HepG2 (cell line): ENCODE data around the gene ARHGEF4. TPM values are rescaled to one million over a fixed set of nuclear protein-coding genes. Genes with fewer than 3 reads are reported as not detected.
A peak's percentile ranks its signal among the peaks of the same experiment; 100 is the strongest.

ENCODE experiments used
- ATAC-seq: fragments of 200-7000 bp; cut with Tn5 transposase; 3 replicates; pipeline ENCODE4 v1.9.1; 2020; ENCODE audit warnings: mild to moderate bottlenecking, moderate library complexity
- BruUV-seq: library from RNA; stranded (reverse); fragments of 400-500 nt; replicated peaks from 2 replicates; lab custom pipeline; 2021; lab: Mats Ljungman, UMichigan
- CTCF ChIA-PET: fragments of 300-600 bp; formaldehyde crosslinking; extraction: SDS; loops from one replicate; lab custom pipeline; 2021; ENCODE audit warnings: low total read pairs, inconsistent platforms, low intra/inter-chr PET ratio; lab: Yijun Ruan, JAX
- POLR2A ChIA-PET: fragments of 350-600 bp; sonication (Branson Sonifier 250); formaldehyde crosslinking; loops from one replicate; lab custom pipeline; 2020; ENCODE audit warnings: antibody characterized with exemption, inconsistent platforms; lab: Yijun Ruan, JAX
- DNase-seq: peaks from one replicate; pipeline ENCODE4 v3.0.0-alpha.2; 2015; ENCODE audit warnings: low spot score
- FAIRE-seq: peaks from 3 replicates; lab custom pipeline; 2011; peaks lifted over from hg19 to GRCh38; lab: Jason Lieb, UNC
- H2AFZ ChIP-seq: one replicate; pipeline ENCODE4 v1.6.1; 2011; ENCODE audit warnings: low read length, inconsistent platforms
- H3K27ac ChIP-seq: fragments of 300-600 bp; 3 replicates; pipeline ENCODE4 v1.8.0; 2011; ENCODE audit warnings: mixed run types, mild to moderate bottlenecking, mixed read lengths, low read length, inconsistent platforms; ENCODE audit not compliant: insufficient read depth; ENCODE audit errors: extremely low read length
- H3K27me3 ChIP-seq, 2 experiments: fragments of 200-600 bp in 1 of 2; 2 replicates in 1 of 2; 3 replicates in 1 of 2; pipeline versions ENCODE4 v1.6.0 to v1.8.0; 2011; ENCODE audit warnings: low read length in 2 of 2, mild to moderate bottlenecking in 2 of 2, moderate library complexity in 2 of 2, inconsistent platforms in 1 of 2; ENCODE audit not compliant: insufficient read depth in 2 of 2, control insufficient read depth in 1 of 2
- H3K36me3 ChIP-seq, 2 experiments: fragments of 200-600 bp in 1 of 2; replicated peaks in 1 of 2; 2 replicates in 1 of 2; 3 replicates in 1 of 2; pipeline versions ENCODE4 v1.5.1 to v1.8.0; 2011; ENCODE audit warnings: low read length in 2 of 2, inconsistent platforms in 1 of 2; ENCODE audit not compliant: insufficient read depth in 2 of 2, control insufficient read depth in 1 of 2
- H3K4me1 ChIP-seq: 2 replicates; pipeline ENCODE4 v1.5.1; 2012; ENCODE audit warnings: low read length, inconsistent platforms; ENCODE audit not compliant: insufficient read depth
- H3K4me2 ChIP-seq: 2 replicates; pipeline ENCODE4 v1.6.0; 2011; ENCODE audit warnings: low read depth, low read length, inconsistent platforms
- H3K4me3 ChIP-seq, 3 experiments: fragments of 200-600 bp in 1 of 3; sonication (generic), shearing (Covaris generic) in 1 of 3; replicated peaks in 1 of 3; 2 replicates each; pipeline ENCODE4 v1.5.1; 2011 to 2016; ENCODE audit warnings: low read length in 3 of 3, inconsistent platforms in 2 of 3, low read depth in 2 of 3, mild to moderate bottlenecking in 2 of 3, control low read depth in 1 of 3, mixed read lengths in 1 of 3; ENCODE audit not compliant: insufficient read depth in 1 of 3
- H3K79me2 ChIP-seq: one replicate; pipeline ENCODE4 v1.6.1; 2011; ENCODE audit warnings: low read length, inconsistent platforms; ENCODE audit not compliant: insufficient read depth
- H3K9ac ChIP-seq: 2 replicates; pipeline ENCODE4 v1.6.0; 2011; ENCODE audit warnings: mild to moderate bottlenecking, low read depth, low read length, inconsistent platforms; ENCODE audit not compliant: insufficient read depth
- H3K9me3 ChIP-seq: 2 replicates; pipeline ENCODE4 v1.5.1; 2012; ENCODE audit warnings: mild to moderate bottlenecking, low read length
- H4K20me1 ChIP-seq: 2 replicates; pipeline ENCODE4 v1.6.0; 2011; ENCODE audit warnings: inconsistent platforms, mild to moderate bottlenecking, low read length, moderate library complexity; ENCODE audit not compliant: insufficient read depth
- AFF4 ChIP-seq: sonication (generic); formaldehyde crosslinking; IDR thresholded peaks from 2 replicates; pipeline ENCODE4 v1.4.0; 2020; ENCODE audit warnings: missing genetic modification reagents
- DNMT1 ChIP-seq: sonication (generic); formaldehyde crosslinking; IDR thresholded peaks from 2 replicates; pipeline ENCODE4 v1.5.1; 2020; ENCODE audit warnings: mild to moderate bottlenecking, missing genetic modification reagents
- IRF2 ChIP-seq: IDR thresholded peaks from 2 replicates; pipeline ENCODE4 v1.6.1; 2018; ENCODE audit warnings: missing genetic modification reagents, missing compliant biosample characterization
- MIER2 ChIP-seq: IDR thresholded peaks from 2 replicates; pipeline ENCODE4 v1.6.1; 2016; ENCODE audit warnings: missing biosample characterization, missing genetic modification reagents
- MLX ChIP-seq: IDR thresholded peaks from 2 replicates; pipeline ENCODE4 v1.6.1; 2016
- PCBP1 ChIP-seq: fragments of 200-400 bp; formaldehyde crosslinking; IDR thresholded peaks from 2 replicates; pipeline ENCODE4 v1.6.1; 2017; ENCODE audit warnings: mild to moderate bottlenecking, low read depth, low read length, borderline replicate concordance
- SUZ12 ChIP-seq: fragments of 150-350 bp; IDR thresholded peaks from 2 replicates; pipeline ENCODE4 v1.6.1; 2014; ENCODE audit warnings: low read depth, low read length
- TCF7L2 ChIP-seq: IDR thresholded peaks from 2 replicates; pipeline ENCODE4 v1.6.1; 2011; ENCODE audit warnings: mild to moderate bottlenecking, low read depth, low read length, moderate library complexity
- ZEB1 ChIP-seq: IDR thresholded peaks from 2 replicates; pipeline ENCODE4 v1.6.1; 2012; ENCODE audit warnings: mild to moderate bottlenecking, low read depth, inconsistent platforms; ENCODE audit not compliant: insufficient replicate concordance
- ZFP36L1 ChIP-seq: sonication (generic); formaldehyde crosslinking; IDR thresholded peaks from 2 replicates; pipeline ENCODE4 v1.8.0; 2022; ENCODE audit warnings: mild to moderate bottlenecking, missing genetic modification reagents, moderate library complexity
- ZNF282 ChIP-seq: fragments of 450-650 bp; IDR thresholded peaks from 2 replicates; pipeline ENCODE4 v1.6.1; 2018; ENCODE audit not compliant: partially characterized antibody
- ZNF781 ChIP-seq: sonication (generic); formaldehyde crosslinking; IDR thresholded peaks from 2 replicates; pipeline ENCODE4 v1.5.1; 2020; ENCODE audit warnings: borderline replicate concordance, mild to moderate bottlenecking, missing genetic modification reagents; ENCODE audit errors: not compliant biosample characterization
- WGBS: methylation state at CpG from one replicate; pipeline ENCODE4 v1.1.6; 2017; ENCODE audit warnings: low lambda C conversion rate; 5-methylcytosine and 5-hydroxymethylcytosine counted together
- in situ Hi-C: cut with HindIII; loops from 2 replicates; pipeline ENCODE4 v1.10.0; 2017; ENCODE audit warnings: low pct_unique_long_range_greater_than_20kb; ENCODE audit not compliant: extremely low pct_ligation_motif_present
- intact Hi-C: fragments of 100-400 bp; cut with micrococcal nuclease; formaldehyde crosslinking; loops from one replicate; pipeline ENCODE4 v1.10.0; 2022; ENCODE audit not compliant: unreplicated experiment
- polyA plus RNA-seq, 8 experiments: library from polyadenylated mRNA; depleted of rRNA in 3 of 8; stranded (reverse) in 7 of 8; unstranded in 1 of 8; fragments of >200 nt; fragmentation: Illumina TruSeq in 4 of 8; extraction: Trizol in 4 of 8; gene quantifications; 2 replicates each; pipeline versions ENCODE4 v1.2.1 to v1.2.3, GENCODE V29; 2011 to 2016; ENCODE audit warnings: low read depth in 4 of 8, missing spikeins in 1 of 8, mixed read lengths in 1 of 8; ENCODE audit not compliant: insufficient read depth in 1 of 8
- total RNA-seq, 5 experiments: library from RNA; depleted of rRNA; stranded (reverse); fragments of >200 nt; fragmentation: Illumina TruSeq; extraction: Trizol; gene quantifications; 2 replicates each; pipeline ENCODE4 v1.2.3, GENCODE V29; 2016; ENCODE audit warnings: low read depth in 1 of 5
- TF ChIP-seq, protein P1 (sequence below): fragments of 450-650 bp; IDR thresholded peaks from 2 replicates; pipeline ENCODE4 v1.6.1; 2016

Gene ARHGEF4
- total and polyA plus RNA-seq, 2 of the 13 experiments (the other 11 are each of a cell fraction or from before 2014, with no cell fraction given) = 0.11 to 0.13 TPM

GRCh38 chr2:130884013-130884412 lies 47.3 kb downstream of the ARHGEF4 start:
- ATAC-seq = no peak
- 40% methylated on average over 4 of the region's 4 CpGs for WGBS
- H4K20me1 ChIP-seq = no peaks in the 10 kb centered on the region
- H3K79me2 ChIP-seq = no peaks in the 10 kb centered on the region
- H3K36me3 ChIP-seq = no peaks in the 10 kb centered on the region
- H3K27ac ChIP-seq = no peak overlapping the region
- in situ Hi-C loops (no loop called here), intact Hi-C loops (no loop called here)
- H3K4me3 ChIP-seq = no peak overlapping the region
- TF ChIP-seq, protein P1, sequence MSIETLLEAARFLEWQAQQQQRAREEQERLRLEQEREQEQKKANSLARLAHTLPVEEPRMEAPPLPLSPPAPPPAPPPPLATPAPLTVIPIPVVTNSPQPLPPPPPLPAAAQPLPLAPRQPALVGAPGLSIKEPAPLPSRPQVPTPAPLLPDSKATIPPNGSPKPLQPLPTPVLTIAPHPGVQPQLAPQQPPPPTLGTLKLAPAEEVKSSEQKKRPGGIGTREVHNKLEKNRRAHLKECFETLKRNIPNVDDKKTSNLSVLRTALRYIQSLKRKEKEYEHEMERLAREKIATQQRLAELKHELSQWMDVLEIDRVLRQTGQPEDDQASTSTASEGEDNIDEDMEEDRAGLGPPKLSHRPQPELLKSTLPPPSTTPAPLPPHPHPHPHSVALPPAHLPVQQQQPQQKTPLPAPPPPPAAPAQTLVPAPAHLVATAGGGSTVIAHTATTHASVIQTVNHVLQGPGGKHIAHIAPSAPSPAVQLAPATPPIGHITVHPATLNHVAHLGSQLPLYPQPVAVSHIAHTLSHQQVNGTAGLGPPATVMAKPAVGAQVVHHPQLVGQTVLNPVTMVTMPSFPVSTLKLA = peak; percentile 75
- no peak for TF ChIP-seq DNMT1 (CRISPR knock-in tag)
- BruUV-seq = no TSS peak
- peaks cover 9% of the 10 kb centered on the region for H3K4me1 ChIP-seq
- no peak overlapping the region for H3K9ac ChIP-seq
- no peak overlapping the region for H2AFZ ChIP-seq
- POLR2A ChIA-PET = no interaction called here
- no peak overlapping the region for H3K4me2 ChIP-seq
- DNase-seq = no peak
- no peak for FAIRE-seq
- CTCF ChIA-PET = no interaction called here
- no peaks in the 10 kb centered on the region for H3K9me3 ChIP-seq
- H3K27me3 ChIP-seq = peaks cover 1 to 9% of the 10 kb centered on the region in 2 experiments; a peak in 3 of 5 replicates

DNA sequence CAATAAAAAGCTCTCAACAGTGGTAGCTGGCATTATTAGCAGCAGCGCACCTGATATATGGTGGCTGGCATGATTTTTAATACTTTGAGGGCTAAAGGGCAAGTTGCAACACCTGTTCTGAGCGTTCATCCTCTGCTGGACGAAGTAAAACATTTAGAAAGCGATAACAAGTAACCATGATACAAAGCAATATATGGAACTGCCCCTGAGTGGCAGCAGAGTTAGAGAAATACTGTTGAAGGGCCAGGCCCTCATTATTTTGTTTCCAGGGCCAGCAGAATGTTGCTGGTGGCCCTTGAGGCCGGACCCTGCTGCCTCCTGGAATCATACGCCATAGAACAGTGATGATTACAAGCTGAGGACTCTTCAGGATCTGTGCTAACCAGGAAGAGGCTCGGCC lies 47.8 kb downstream of the ARHGEF4 start:
- no peak overlapping the region for H3K4me2 ChIP-seq
- WGBS = 49% methylated on average over 7 of the region's 7 CpGs
- no peaks in the 10 kb centered on the region for H3K9me3 ChIP-seq
- peaks cover 9% of the 10 kb centered on the region for H3K4me1 ChIP-seq
- ATAC-seq = peak; percentile 30; the same call in 2 of the 3 replicates
- no peaks in the 10 kb centered on the region for H3K36me3 ChIP-seq
- no TSS peak for BruUV-seq
- no peaks in the 10 kb centered on the region for H3K79me2 ChIP-seq
- no peak overlapping the region for H3K4me3 ChIP-seq
- intact Hi-C loops (no loop called here), in situ Hi-C loops (no loop called here)
- H3K27ac ChIP-seq = no peak overlapping the region
- ChIA-PET CTCF (no interaction called here), POLR2A (no interaction called here)
- no peak overlapping the region for H2AFZ ChIP-seq
- DNase-seq = no peak
- FAIRE-seq = no peak
- H4K20me1 ChIP-seq = no peaks in the 10 kb centered on the region
- peaks cover 1 to 9% of the 10 kb centered on the region in 2 experiments; a peak in 3 of 5 replicates for H3K27me3 ChIP-seq
- no peak overlapping the region for H3K9ac ChIP-seq
- TF ChIP-seq ZNF282 (no peak), MIER2 (no peak), IRF2 (CRISPR knock-in tag) (no peak), AFF4 (CRISPR knock-in tag) (no peak), TCF7L2 (no peak), ZEB1 (no peak), ZNF781 (CRISPR knock-in tag) (no peak), ZFP36L1 (no peak), SUZ12 (no peak), MLX (CRISPR knock-in tag) (no peak), PCBP1 (no peak)
